NCI-H82 treated with DMSO at 0.1 percent for 48 hours (cell line): Measurements from ENCODE around the gene PPIP5K1.

Experiments used
- DNase-seq: peaks from one replicate; lab custom pipeline; 2025; ENCODE audit not compliant: unreplicated experiment; lab: John Stamatoyannopoulos, UW

Gene PPIP5K1

DNA sequence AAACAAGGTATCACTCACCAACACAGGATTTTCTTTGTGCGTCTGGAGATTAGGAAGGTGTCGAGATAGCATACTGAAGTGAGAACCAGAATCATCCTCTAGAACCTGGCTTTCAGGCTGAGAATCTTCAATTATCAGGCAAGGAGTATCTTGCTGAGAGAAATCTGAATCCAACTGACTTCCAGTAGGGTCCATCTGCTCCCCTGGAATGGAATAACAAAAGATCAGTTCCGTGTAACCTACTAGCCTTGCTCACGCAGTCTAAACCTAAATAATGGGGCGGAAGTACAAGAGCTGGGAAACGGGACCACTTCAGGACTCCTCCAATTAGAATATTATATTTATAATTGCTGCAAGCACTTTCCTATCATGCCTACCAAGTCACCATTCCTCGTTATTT, 97.7 kb downstream of the PPIP5K1 start:
- no peak for DNase-seq

DNA sequence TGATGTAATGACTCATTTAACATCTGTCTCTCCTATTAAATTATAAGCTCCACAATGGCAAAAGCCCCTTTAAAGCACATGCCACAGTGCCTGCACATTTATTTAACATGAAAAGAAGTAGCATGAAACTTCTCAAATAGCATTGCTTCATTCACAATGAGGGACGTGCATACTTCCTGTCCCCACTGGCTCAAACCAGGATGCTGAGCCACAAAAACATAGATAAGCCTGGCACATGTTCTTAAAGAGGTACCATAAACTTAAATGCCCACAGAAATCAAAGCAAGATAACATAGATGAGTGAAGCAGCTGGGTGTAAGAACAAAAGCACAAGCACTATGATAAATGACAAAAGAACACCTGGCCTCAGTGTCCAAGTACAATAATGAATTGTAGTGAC, 100.8 kb downstream of the PPIP5K1 start:
- DNase-seq, result no peak

DNA sequence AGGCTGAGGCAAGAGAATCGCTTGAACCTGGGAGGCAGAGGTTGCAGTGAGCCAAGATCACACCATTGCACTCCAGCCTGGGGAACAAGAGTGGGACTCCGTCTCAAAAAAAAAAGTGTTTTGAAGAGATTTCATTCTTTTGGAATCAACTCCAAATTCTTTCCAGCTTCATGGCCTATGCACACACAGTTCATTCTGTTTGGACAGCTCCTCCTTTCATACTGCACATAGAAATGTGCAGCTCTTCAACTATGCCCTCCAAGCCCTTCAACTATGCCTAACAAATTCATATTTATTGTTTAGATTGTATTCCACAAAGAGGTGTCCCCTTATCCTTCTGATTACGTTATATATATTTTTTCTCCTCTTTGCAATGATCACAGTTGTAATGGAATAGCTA, 101.2 kb downstream of the PPIP5K1 start:
- no peak for DNase-seq

DNA sequence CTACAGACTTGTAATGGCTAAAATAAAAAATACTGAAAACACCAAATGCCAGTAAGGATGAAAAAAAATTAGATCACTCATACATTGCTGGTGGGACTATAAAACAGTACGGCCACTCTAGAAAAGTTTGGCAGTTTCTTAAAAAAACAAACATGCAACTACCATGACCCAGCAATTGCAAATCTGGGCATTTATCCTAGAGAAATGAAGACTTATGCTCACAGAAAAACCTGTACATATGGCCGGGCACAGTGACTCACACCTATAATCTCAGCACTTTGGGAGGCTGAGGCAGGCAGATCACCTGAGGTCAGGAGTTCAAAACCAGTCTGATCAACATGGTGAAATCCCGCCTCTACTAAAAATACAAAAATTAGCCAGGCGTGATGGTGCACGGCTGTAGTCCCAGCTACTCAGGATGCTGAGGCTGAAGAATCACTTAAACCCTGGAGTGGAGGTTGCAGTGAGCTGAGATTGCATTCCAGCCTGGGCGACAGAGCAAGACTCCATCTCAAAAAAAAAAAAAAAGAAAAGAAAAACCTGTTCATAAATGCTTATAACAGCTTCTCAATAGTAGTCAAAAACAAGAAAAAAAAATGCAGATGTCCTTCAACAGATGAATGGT, 102.6 kb downstream of the PPIP5K1 start:
- no peak for DNase-seq

DNA sequence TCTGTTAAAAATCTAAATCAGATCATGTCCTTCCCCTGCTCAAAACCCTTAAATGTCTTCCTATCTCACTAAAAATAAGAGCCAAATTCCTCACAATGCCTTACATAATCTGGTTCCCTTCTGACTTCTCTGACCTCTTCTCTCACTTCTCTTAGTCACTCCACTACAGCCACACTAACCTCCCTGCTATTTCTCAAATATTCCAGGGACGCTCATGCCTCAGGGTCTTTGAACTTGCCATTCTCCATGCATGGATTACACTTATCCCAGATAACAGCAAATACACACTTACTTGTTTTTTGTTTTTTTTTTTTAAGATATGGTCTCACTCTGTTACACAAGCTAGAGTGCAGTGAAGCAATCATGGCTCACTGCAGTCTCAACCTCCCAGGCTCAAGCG, 105.6 kb downstream of the PPIP5K1 start:
- DNase-seq, result no peak
